GM23338 (cell line): ENCODE results near the gene SLC39A11. TPM values are rescaled to one million over a fixed set of nuclear protein-coding genes. Genes with fewer than 3 reads are reported as not detected.

ENCODE experiments used
- ATAC-seq: fragments of 200-7000 bp; cut with Tn5 transposase; 3 replicates; pipeline ENCODE4 v1.9.1; 2020
- DNase-seq: peaks from one replicate; pipeline ENCODE4 v3.0.0-alpha.2; 2015; ENCODE audit warnings: low spot score
- H2AFZ ChIP-seq: fragments of 200-600 bp; sonication (generic); 2 replicates; pipeline ENCODE4 v1.8.0; 2016; ENCODE audit warnings: antibody characterized with exemption, mild to moderate bottlenecking, moderate library complexity
- H3F3A ChIP-seq: fragments of 200-600 bp; sonication (generic); replicated peaks from 2 replicates; pipeline ENCODE4 v1.8.0; 2017; ENCODE audit warnings: antibody characterized with exemption, mixed run types, low read depth
- H3K27ac ChIP-seq: fragments of 200-600 bp; sonication (generic); 2 replicates; pipeline ENCODE4 v1.6.1; 2016; ENCODE audit warnings: low read depth
- H3K27me3 ChIP-seq: fragments of 200-600 bp; sonication (generic); 2 replicates; pipeline ENCODE4 v1.8.0; 2016; ENCODE audit warnings: mild to moderate bottlenecking, mixed run types, moderate library complexity; ENCODE audit not compliant: insufficient read depth
- H3K36me3 ChIP-seq: fragments of 200-600 bp; sonication (generic); 2 replicates; pipeline ENCODE4 v1.8.0; 2016; ENCODE audit warnings: mild to moderate bottlenecking; ENCODE audit not compliant: insufficient read depth
- H3K4me1 ChIP-seq: fragments of 200-600 bp; sonication (generic); 2 replicates; pipeline ENCODE4 v1.8.0; 2016; ENCODE audit warnings: mild to moderate bottlenecking, moderate library complexity; ENCODE audit not compliant: insufficient read depth
- H3K4me2 ChIP-seq: fragments of 200-600 bp; sonication (generic); 2 replicates; pipeline ENCODE4 v1.7.1; 2017; ENCODE audit warnings: mixed run types
- H3K4me3 ChIP-seq: fragments of 200-600 bp; sonication (generic); 2 replicates; pipeline ENCODE4 v1.6.1; 2016; ENCODE audit warnings: mixed run types
- H3K79me2 ChIP-seq: fragments of 200-600 bp; sonication (generic); replicated peaks from 2 replicates; pipeline ENCODE4 v1.8.0; 2017; ENCODE audit warnings: mild to moderate bottlenecking; ENCODE audit not compliant: insufficient read depth
- H3K9me2 ChIP-seq: fragments of 200-600 bp; sonication (generic); 2 replicates; pipeline ENCODE4 v1.8.0; 2017; ENCODE audit not compliant: insufficient read depth
- H4K20me1 ChIP-seq: fragments of 200-600 bp; sonication (generic); replicated peaks from 2 replicates; pipeline ENCODE4 v1.8.0; 2017; ENCODE audit warnings: mild to moderate bottlenecking; ENCODE audit not compliant: insufficient read depth
- H3K27ac Mint-ChIP-seq: 2 replicates; pipeline ENCODE4 v1.8.0; 2020; ENCODE audit warnings: inconsistent platforms, mild to moderate bottlenecking, moderate library complexity, mixed read lengths
- H3K27me3 Mint-ChIP-seq: 3 replicates; pipeline ENCODE4 v1.8.0; 2022; ENCODE audit warnings: low read depth, mild to moderate bottlenecking, moderate library complexity, mixed read lengths, inconsistent platforms; ENCODE audit not compliant: insufficient read depth, poor library complexity
- H3K36me3 Mint-ChIP-seq: 3 replicates; pipeline ENCODE4 v1.8.0; 2021; ENCODE audit warnings: low read depth, mild to moderate bottlenecking, inconsistent platforms, moderate library complexity, mixed read lengths
- H3K4me1 Mint-ChIP-seq: 3 replicates; pipeline ENCODE4 v1.8.0; 2020; ENCODE audit warnings: mild to moderate bottlenecking, inconsistent platforms, mixed read lengths
- H3K4me3 Mint-ChIP-seq: 3 replicates; pipeline ENCODE4 v1.8.0; 2021; ENCODE audit warnings: moderate library complexity, mild to moderate bottlenecking, inconsistent platforms, mixed read lengths
- H3K9me3 Mint-ChIP-seq: 3 replicates; pipeline ENCODE4 v1.8.0; 2020; ENCODE audit warnings: moderate library complexity, mild to moderate bottlenecking, inconsistent platforms, mixed read lengths
- CREB1 ChIP-seq: fragments of 250-450 bp; sonication (Bioruptor Pico); IDR thresholded peaks from 2 replicates; pipeline ENCODE4 v1.5.0; 2020; ENCODE audit warnings: low read depth, mild to moderate bottlenecking, moderate library complexity
- JUNB ChIP-seq: IDR thresholded peaks from one replicate; pipeline ENCODE4 v1.6.1; 2016; ENCODE audit warnings: antibody characterized with exemption; ENCODE audit not compliant: unreplicated experiment
- NANOG ChIP-seq: IDR thresholded peaks from 2 replicates; pipeline ENCODE4 v1.6.1; 2016; ENCODE audit warnings: antibody characterized with exemption, borderline replicate concordance
- POLR2AphosphoS5 ChIP-seq: IDR thresholded peaks from 2 replicates; pipeline ENCODE4 v1.6.1; 2016; ENCODE audit warnings: antibody characterized with exemption, low read depth
- STAT1 ChIP-seq: IDR thresholded peaks from one replicate; pipeline ENCODE4 v1.6.1; 2016; ENCODE audit warnings: antibody characterized with exemption; ENCODE audit not compliant: unreplicated experiment
- ZNF114 ChIP-seq: fragments of 250-450 bp; sonication (Bioruptor Pico); IDR thresholded peaks from 2 replicates; pipeline ENCODE4 v1.5.0; 2020; ENCODE audit warnings: mild to moderate bottlenecking, moderate library complexity
- ZNF331 ChIP-seq: fragments of 250-450 bp; sonication (Bioruptor Pico); IDR thresholded peaks from 2 replicates; pipeline ENCODE4 v1.5.0; 2020; ENCODE audit warnings: low read depth, mild to moderate bottlenecking, moderate library complexity
- polyA plus RNA-seq: library from polyadenylated mRNA; unstranded; fragments of >200 nt; fragmentation: Nextera tagmentation; extraction: Ambion mirVana; gene quantifications from 2 replicates; pipeline ENCODE4 v1.2.1, GENCODE V29; 2016
- total RNA-seq: library from RNA; depleted of rRNA; stranded (reverse); fragments of >200 nt; shearing (Covaris generic); gene quantifications from 2 replicates; pipeline ENCODE4 v1.2.3, GENCODE V29; 2014
- TF ChIP-seq, protein P1 (sequence below), 2 experiments: fragments of 200-600 bp in 1 of 2; sonication (generic) in 1 of 2; conservative IDR thresholded peaks; 2 replicates each; pipeline versions ENCODE4 v1.5.1 to v1.6.1; 2016 to 2017; ENCODE audit warnings: antibody characterized with exemption in 2 of 2, low read depth in 2 of 2, mild to moderate bottlenecking in 2 of 2, moderate library complexity in 1 of 2
- TF ChIP-seq, protein P2 (sequence below): fragments of 250-450 bp; sonication (Bioruptor Pico); IDR thresholded peaks from 2 replicates; pipeline ENCODE4 v1.5.0; 2020; ENCODE audit warnings: mild to moderate bottlenecking, moderate library complexity

Gene SLC39A11
- total and polyA plus RNA-seq, 2 experiments from 2014 or later = 10.8 to 18.1 TPM

DNA sequence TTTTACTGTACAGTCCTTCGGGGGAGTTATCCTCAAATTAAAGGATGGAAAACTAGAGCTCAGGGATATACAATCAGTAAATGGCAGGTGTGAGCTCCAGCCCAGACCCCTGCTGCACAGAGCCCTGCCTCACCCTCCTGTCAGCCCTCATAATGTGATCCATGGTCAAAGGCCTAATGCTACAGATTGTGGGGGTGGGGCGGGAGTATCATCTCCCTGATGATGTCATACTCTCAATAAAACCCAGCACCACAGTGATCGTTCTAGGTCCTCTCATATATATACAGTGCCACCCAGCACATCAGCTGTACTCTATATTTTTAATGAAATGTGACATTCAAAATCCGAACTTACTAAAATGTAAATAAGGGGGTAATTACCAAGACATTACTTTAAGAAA is 61.5 kb downstream of the SLC39A11 start:
- TF ChIP-seq, protein P1, sequence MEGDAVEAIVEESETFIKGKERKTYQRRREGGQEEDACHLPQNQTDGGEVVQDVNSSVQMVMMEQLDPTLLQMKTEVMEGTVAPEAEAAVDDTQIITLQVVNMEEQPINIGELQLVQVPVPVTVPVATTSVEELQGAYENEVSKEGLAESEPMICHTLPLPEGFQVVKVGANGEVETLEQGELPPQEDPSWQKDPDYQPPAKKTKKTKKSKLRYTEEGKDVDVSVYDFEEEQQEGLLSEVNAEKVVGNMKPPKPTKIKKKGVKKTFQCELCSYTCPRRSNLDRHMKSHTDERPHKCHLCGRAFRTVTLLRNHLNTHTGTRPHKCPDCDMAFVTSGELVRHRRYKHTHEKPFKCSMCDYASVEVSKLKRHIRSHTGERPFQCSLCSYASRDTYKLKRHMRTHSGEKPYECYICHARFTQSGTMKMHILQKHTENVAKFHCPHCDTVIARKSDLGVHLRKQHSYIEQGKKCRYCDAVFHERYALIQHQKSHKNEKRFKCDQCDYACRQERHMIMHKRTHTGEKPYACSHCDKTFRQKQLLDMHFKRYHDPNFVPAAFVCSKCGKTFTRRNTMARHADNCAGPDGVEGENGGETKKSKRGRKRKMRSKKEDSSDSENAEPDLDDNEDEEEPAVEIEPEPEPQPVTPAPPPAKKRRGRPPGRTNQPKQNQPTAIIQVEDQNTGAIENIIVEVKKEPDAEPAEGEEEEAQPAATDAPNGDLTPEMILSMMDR (conservative IDR thresholded peaks at IDR 0.05; ENCODE audit: low read depth in 2 of 2) = no peak
- Histone ChIP-seq H3K79me2 (no peaks in the 10 kb centered on the region), H3K4me1 (no peaks in the 10 kb centered on the region), H2AFZ (no peak overlapping the region), H3F3A (no peaks in the 10 kb centered on the region), H3K27ac (no peak overlapping the region), H3K4me3 (no peak overlapping the region), H4K20me1 (no peaks in the 10 kb centered on the region), H3K9me2 (no peaks in the 10 kb centered on the region), H3K4me2 (no peak overlapping the region), H3K27me3 (no peaks in the 10 kb centered on the region), H3K36me3 (no peaks in the 10 kb centered on the region)
- DNase-seq (no peak), ATAC-seq (no peak)
- no peaks in the 10 kb centered on the region for H3K27me3 Mint-ChIP-seq
- H3K9me3 Mint-ChIP-seq = no peaks in the 10 kb centered on the region
- no peak overlapping the region for H3K4me3 Mint-ChIP-seq
- peaks cover 2% of the 10 kb centered on the region; the same call in 1 of the 3 replicates for H3K4me1 Mint-ChIP-seq
- H3K36me3 Mint-ChIP-seq = no peaks in the 10 kb centered on the region
- H3K27ac Mint-ChIP-seq = no peak overlapping the region; the same call in 1 of the 2 replicates

DNA sequence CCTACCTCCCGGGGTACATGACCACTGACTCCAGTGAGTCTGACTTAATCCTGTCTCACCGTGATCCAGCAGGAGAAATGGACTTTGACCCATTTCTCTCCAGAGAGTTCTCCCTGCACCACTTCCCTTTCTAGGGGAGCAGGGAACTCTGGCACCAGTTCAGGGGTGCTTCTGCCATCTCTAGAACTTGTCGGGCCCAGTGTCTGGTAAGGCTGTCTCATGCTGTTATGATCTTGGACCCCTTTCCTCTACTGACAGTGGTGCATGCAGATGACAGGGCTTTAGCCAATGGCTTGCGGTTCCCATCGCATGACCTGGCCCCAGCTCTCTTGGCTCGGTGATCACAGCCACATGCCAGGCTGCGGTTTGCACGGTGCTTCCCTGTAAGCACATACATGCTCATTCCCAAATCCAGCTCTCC is 62.0 kb downstream of the SLC39A11 start:
- H3K4me3 ChIP-seq = no peak overlapping the region

DNA sequence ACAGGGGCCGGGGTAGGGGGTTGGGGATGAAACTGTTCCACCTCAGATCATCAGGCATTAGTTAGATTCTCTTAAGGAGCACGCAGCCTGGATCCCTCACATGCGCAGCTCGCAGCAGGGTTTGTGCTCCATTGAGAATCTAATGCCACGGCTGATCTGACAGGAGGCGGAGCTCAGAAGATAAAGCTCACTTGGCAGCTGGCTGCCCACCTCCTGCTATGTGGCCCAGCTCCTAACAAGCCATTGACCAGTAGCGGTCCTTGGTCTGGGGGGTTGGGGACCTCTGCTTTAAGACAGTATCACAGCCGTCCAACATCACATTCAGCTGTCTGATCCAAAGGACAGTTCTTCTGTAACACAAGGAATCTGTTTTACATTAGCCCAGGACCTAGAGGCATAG is 62.5 kb downstream of the SLC39A11 start:
- no peak overlapping the region for H3K4me3 ChIP-seq
- ATAC-seq = no peak
- H3K27ac Mint-ChIP-seq = no peak overlapping the region
- H2AFZ ChIP-seq = no peak overlapping the region
- no peaks in the 10 kb centered on the region for H3K36me3 Mint-ChIP-seq
- H3K36me3 ChIP-seq = no peaks in the 10 kb centered on the region
- H4K20me1 ChIP-seq = no peaks in the 10 kb centered on the region; the same call in 1 of the 2 replicates
- no peaks in the 10 kb centered on the region for H3K27me3 ChIP-seq
- H3K9me2 ChIP-seq = no peaks in the 10 kb centered on the region
- no peak for DNase-seq
- no peaks in the 10 kb centered on the region for H3K79me2 ChIP-seq
- H3K27ac ChIP-seq = no peak overlapping the region
- H3K4me2 ChIP-seq = no peak overlapping the region
- peaks cover 6% of the 10 kb centered on the region; the same call in 2 of the 3 replicates for H3K4me1 Mint-ChIP-seq
- H3K4me1 ChIP-seq = no peaks in the 10 kb centered on the region
- no peaks in the 10 kb centered on the region for H3K27me3 Mint-ChIP-seq
- H3F3A ChIP-seq = no peaks in the 10 kb centered on the region
- no peak overlapping the region for H3K4me3 Mint-ChIP-seq
- H3K9me3 Mint-ChIP-seq = no peaks in the 10 kb centered on the region
- TF ChIP-seq POLR2AphosphoS5 (no peak), CREB1 (CRISPR knock-in tag) (no peak), ZNF331 (CRISPR knock-in tag) (no peak), STAT1 (no peak)
- TF ChIP-seq, protein P2, sequence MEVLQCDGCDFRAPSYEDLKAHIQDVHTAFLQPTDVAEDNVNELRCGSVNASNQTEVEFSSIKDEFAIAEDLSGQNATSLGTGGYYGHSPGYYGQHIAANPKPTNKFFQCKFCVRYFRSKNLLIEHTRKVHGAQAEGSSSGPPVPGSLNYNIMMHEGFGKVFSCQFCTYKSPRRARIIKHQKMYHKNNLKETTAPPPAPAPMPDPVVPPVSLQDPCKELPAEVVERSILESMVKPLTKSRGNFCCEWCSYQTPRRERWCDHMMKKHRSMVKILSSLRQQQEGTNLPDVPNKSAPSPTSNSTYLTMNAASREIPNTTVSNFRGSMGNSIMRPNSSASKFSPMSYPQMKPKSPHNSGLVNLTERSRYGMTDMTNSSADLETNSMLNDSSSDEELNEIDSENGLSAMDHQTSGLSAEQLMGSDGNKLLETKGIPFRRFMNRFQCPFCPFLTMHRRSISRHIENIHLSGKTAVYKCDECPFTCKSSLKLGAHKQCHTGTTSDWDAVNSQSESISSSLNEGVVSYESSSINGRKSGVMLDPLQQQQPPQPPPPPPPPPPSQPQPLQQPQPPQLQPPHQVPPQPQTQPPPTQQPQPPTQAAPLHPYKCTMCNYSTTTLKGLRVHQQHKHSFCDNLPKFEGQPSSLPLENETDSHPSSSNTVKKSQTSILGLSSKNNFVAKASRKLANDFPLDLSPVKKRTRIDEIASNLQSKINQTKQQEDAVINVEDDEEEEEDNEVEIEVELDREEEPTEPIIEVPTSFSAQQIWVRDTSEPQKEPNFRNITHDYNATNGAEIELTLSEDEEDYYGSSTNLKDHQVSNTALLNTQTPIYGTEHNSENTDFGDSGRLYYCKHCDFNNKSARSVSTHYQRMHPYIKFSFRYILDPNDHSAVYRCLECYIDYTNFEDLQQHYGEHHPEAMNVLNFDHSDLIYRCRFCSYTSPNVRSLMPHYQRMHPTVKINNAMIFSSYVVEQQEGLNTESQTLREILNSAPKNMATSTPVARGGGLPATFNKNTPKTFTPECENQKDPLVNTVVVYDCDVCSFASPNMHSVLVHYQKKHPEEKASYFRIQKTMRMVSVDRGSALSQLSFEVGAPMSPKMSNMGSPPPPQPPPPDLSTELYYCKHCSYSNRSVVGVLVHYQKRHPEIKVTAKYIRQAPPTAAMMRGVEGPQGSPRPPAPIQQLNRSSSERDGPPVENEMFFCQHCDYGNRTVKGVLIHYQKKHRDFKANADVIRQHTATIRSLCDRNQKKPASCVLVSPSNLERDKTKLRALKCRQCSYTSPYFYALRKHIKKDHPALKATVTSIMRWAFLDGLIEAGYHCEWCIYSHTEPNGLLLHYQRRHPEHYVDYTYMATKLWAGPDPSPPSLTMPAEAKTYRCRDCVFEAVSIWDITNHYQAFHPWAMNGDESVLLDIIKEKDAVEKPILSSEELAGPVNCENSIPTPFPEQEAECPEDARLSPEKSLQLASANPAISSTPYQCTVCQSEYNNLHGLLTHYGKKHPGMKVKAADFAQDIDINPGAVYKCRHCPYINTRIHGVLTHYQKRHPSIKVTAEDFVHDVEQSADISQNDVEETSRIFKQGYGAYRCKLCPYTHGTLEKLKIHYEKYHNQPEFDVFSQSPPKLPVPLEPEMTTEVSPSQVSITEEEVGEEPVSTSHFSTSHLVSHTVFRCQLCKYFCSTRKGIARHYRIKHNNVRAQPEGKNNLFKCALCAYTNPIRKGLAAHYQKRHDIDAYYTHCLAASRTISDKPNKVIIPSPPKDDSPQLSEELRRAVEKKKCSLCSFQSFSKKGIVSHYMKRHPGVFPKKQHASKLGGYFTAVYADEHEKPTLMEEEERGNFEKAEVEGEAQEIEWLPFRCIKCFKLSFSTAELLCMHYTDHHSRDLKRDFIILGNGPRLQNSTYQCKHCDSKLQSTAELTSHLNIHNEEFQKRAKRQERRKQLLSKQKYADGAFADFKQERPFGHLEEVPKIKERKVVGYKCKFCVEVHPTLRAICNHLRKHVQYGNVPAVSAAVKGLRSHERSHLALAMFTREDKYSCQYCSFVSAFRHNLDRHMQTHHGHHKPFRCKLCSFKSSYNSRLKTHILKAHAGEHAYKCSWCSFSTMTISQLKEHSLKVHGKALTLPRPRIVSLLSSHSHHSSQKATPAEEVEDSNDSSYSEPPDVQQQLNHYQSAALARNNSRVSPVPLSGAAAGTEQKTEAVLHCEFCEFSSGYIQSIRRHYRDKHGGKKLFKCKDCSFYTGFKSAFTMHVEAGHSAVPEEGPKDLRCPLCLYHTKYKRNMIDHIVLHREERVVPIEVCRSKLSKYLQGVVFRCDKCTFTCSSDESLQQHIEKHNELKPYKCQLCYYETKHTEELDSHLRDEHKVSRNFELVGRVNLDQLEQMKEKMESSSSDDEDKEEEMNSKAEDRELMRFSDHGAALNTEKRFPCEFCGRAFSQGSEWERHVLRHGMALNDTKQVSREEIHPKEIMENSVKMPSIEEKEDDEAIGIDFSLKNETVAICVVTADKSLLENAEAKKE (CRISPR knock-in tag) = no peak

More for the DNA sequence above, 62.0 kb downstream of the SLC39A11 start:
- no peaks in the 10 kb centered on the region; the same call in 1 of the 2 replicates for H4K20me1 ChIP-seq
- no peak overlapping the region for H3K4me3 Mint-ChIP-seq
- H3F3A ChIP-seq = no peaks in the 10 kb centered on the region
- H3K79me2 ChIP-seq = no peaks in the 10 kb centered on the region
- no peak overlapping the region for H3K4me2 ChIP-seq
- no peak for ATAC-seq
- no peaks in the 10 kb centered on the region for H3K27me3 ChIP-seq
- no peak overlapping the region for H3K27ac Mint-ChIP-seq
- H3K27me3 Mint-ChIP-seq = no peaks in the 10 kb centered on the region
- no peaks in the 10 kb centered on the region for H3K9me3 Mint-ChIP-seq
- H3K27ac ChIP-seq = no peak overlapping the region
- no peak overlapping the region for H2AFZ ChIP-seq
- TF ChIP-seq STAT1 = no peak
- TF ChIP-seq NANOG = no peak
- no peak for TF ChIP-seq ZNF114
- no peak for TF ChIP-seq CREB1 (CRISPR knock-in tag)
- TF ChIP-seq JUNB = no peak
- H3K36me3 ChIP-seq = no peaks in the 10 kb centered on the region
- DNase-seq = no peak
- H3K4me1 ChIP-seq = no peaks in the 10 kb centered on the region
- no peaks in the 10 kb centered on the region for H3K36me3 Mint-ChIP-seq
- peaks cover 2% of the 10 kb centered on the region; the same call in 1 of the 3 replicates for H3K4me1 Mint-ChIP-seq
- no peaks in the 10 kb centered on the region for H3K9me2 ChIP-seq
